HG03135 (cell line): Measurements from ENCODE around the gene RAB6B.

Experiments
- ATAC-seq: cut with Tn5 transposase; IDR thresholded peaks from one replicate; pipeline ENCODE4 v1.9.1; 2021; ENCODE audit warnings: mild to moderate bottlenecking, moderate library complexity; ENCODE audit not compliant: unreplicated experiment

The RAB6B gene

GRCh38 chr3:133838296-133838789 is 57.3 kb downstream of the RAB6B start:
- no peak for ATAC-seq

- no peak for ATAC-seq
These were observed 58.0 kb downstream of the RAB6B start for GRCh38 chr3:133837487-133838295.

GRCh38 chr3:133836497-133837158 is 59.1 kb downstream of the RAB6B start:
- ATAC-seq, result no peak

- ATAC-seq, result no peak
These were observed 59.7 kb downstream of the RAB6B start for GRCh38 chr3:133835961-133836360.

- no peak for ATAC-seq
These were observed 60.3 kb downstream of the RAB6B start for GRCh38 chr3:133835418-133835743.

GRCh38 chr3:133834621-133835417 is 60.9 kb downstream of the RAB6B start:
- ATAC-seq, result no peak

- ATAC-seq, result no peak
These were observed 61.6 kb downstream of the RAB6B start for GRCh38 chr3:133833880-133834620.

- no peak for ATAC-seq
These were observed 62.4 kb downstream of the RAB6B start for GRCh38 chr3:133833267-133833666.

GRCh38 chr3:133832802-133833144 is 62.9 kb downstream of the RAB6B start:
- ATAC-seq, result no peak

GRCh38 chr3:133831966-133832801 is 63.5 kb downstream of the RAB6B start:
- ATAC-seq, result no peak

GRCh38 chr3:133830071-133830470 is 65.6 kb downstream of the RAB6B start:
- no peak for ATAC-seq

- no peak for ATAC-seq
These were observed 66.4 kb downstream of the RAB6B start for GRCh38 chr3:133829310-133829707.

- ATAC-seq, result no peak
These were observed 66.9 kb downstream of the RAB6B start for GRCh38 chr3:133828576-133829309.

GRCh38 chr3:133827684-133828083 is 68.0 kb downstream of the RAB6B start:
- no peak for ATAC-seq

GRCh38 chr3:133827136-133827535 is 68.5 kb downstream of the RAB6B start:
- no peak for ATAC-seq

GRCh38 chr3:133825969-133826727 is 69.5 kb downstream of the RAB6B start:
- ATAC-seq, result no peak

- ATAC-seq, result no peak
These were observed 70.7 kb downstream of the RAB6B start for GRCh38 chr3:133824961-133825485.
